ENCODE results near the gene COX5B. TPM values are rescaled to one million over a fixed set of nuclear protein-coding genes. Genes with fewer than 3 reads are reported as not detected.

COX5B gene
- total and polyA plus RNA-seq, 9 of the 15 experiments (the other 6 are each of a cell fraction or from before 2014, with no cell fraction given) = 154 to 1,424 (median 487) TPM

GRCh38 chr2:97673915-97674283, 28.0 kb downstream of the COX5B start (continued):
- no peak for TF ChIP-seq CTCF (IDR thresholded peaks at IDR 0.05 in 2 of 3, conservative IDR thresholded peaks at IDR 0.05 in 1 of 3; ENCODE audit: insufficient read depth in 2 of 3, low read depth in 1 of 3, low read length in 3 of 3)
- TF ChIP-seq PTBP1 (IDR thresholded peaks at IDR 0.05; ENCODE audit: low read depth, low read length) = no peak
- no peak for TF ChIP-seq HDAC1 (IDR thresholded peaks at IDR 0.05)
- no peak for TF ChIP-seq NONO (IDR thresholded peaks at IDR 0.05; ENCODE audit: low read depth in 2 of 2, low read length in 1 of 2)
- no peak for TF ChIP-seq TFAP4 (CRISPR knock-in tag; IDR thresholded peaks at IDR 0.05; ENCODE audit: borderline replicate concordance)
- peak; percentile 25; the same call in 1 of the 2 replicates for TF ChIP-seq VEZF1 (CRISPR knock-in tag; IDR thresholded peaks at IDR 0.05)
- peak; percentile 19; the same call in 1 of the 2 replicates for TF ChIP-seq CREM (IDR thresholded peaks at IDR 0.05; ENCODE audit: low read depth)
- peak; percentile 11 for TF ChIP-seq PRDM10 (IDR thresholded peaks at IDR 0.05; ENCODE audit: partially characterized antibody)
- TF ChIP-seq ZBTB43 (CRISPR knock-in tag; IDR thresholded peaks at IDR 0.05) = no peak
- TF ChIP-seq XRCC3 (IDR thresholded peaks at IDR 0.05) = no peak
- TF ChIP-seq STAT5A (IDR thresholded peaks at IDR 0.05; ENCODE audit: borderline replicate concordance, low read length) = no peak
- no peak for TF ChIP-seq CREB5 (CRISPR knock-in tag; IDR thresholded peaks at IDR 0.05)
- TF ChIP-seq E2F5 (CRISPR knock-in tag; IDR thresholded peaks at IDR 0.05) = no peak
- TF ChIP-seq U2AF1 (optimal IDR thresholded peaks at IDR 0.05; ENCODE audit: low read depth, low read length) = no peak
- TF ChIP-seq ZKSCAN1 (IDR thresholded peaks at IDR 0.05; ENCODE audit: low read depth, low read length) = no peak

Data from K562 (cell line).